Loucy (cell line): Measurements from ENCODE around the gene RCC2.

Experiments used
- H2AFZ ChIP-seq: fragments of 200-600 bp; sonication (generic); 2 replicates; pipeline ENCODE4 v1.6.0; 2016; ENCODE audit warnings: antibody characterized with exemption, mild to moderate bottlenecking, low read length, moderate library complexity
- H3F3A ChIP-seq: fragments of 200-600 bp; 2 replicates; pipeline ENCODE4 v1.6.0; 2016; ENCODE audit warnings: antibody characterized with exemption, low read depth, mild to moderate bottlenecking
- H3K27me3 ChIP-seq: fragments of 200-600 bp; sonication (generic); 2 replicates; pipeline ENCODE4 v1.6.1; 2014; ENCODE audit warnings: low read length, mild to moderate bottlenecking; ENCODE audit not compliant: insufficient read depth, poor library complexity, severe bottlenecking
- H3K36me3 ChIP-seq: fragments of 200-600 bp; sonication (generic); 2 replicates; pipeline ENCODE4 v1.6.1; 2016; ENCODE audit warnings: low read length; ENCODE audit not compliant: insufficient read depth
- H3K4me1 ChIP-seq: fragments of 200-600 bp; sonication (generic); 2 replicates; pipeline ENCODE4 v1.5.1; 2014; ENCODE audit warnings: low read length, mild to moderate bottlenecking; ENCODE audit not compliant: insufficient read depth, poor library complexity, severe bottlenecking
- H3K4me2 ChIP-seq: fragments of 200-600 bp; sonication (generic); 2 replicates; pipeline ENCODE4 v1.6.0; 2014; ENCODE audit warnings: antibody characterized with exemption, low read length, low read depth, mild to moderate bottlenecking; ENCODE audit not compliant: poor library complexity, severe bottlenecking
- H3K4me3 ChIP-seq: fragments of 200-600 bp; sonication (generic); 2 replicates; pipeline ENCODE4 v1.5.1; 2014; ENCODE audit warnings: low read length, mild to moderate bottlenecking, mixed read lengths; ENCODE audit not compliant: poor library complexity, severe bottlenecking
- H3K79me2 ChIP-seq: fragments of 200-600 bp; sonication (generic); 2 replicates; pipeline ENCODE4 v1.6.1; 2014; ENCODE audit warnings: low read length; ENCODE audit not compliant: insufficient read depth
- H3K9ac ChIP-seq: fragments of 200-600 bp; sonication (generic); 2 replicates; pipeline ENCODE4 v1.6.0; 2014; ENCODE audit warnings: mild to moderate bottlenecking, low read depth, low read length, moderate library complexity; ENCODE audit not compliant: poor library complexity, severe bottlenecking
- H3K9me2 ChIP-seq: fragments of 200-600 bp; sonication (generic); replicated peaks from 2 replicates; pipeline ENCODE4 v1.6.1; 2016; ENCODE audit warnings: low read depth, low read length, mixed read lengths
- H3K9me3 ChIP-seq: fragments of 200-600 bp; sonication (generic); 2 replicates; pipeline ENCODE4 v1.6.1; 2014; ENCODE audit warnings: mild to moderate bottlenecking, antibody characterized with exemption, low read length, low read depth; ENCODE audit not compliant: insufficient read depth
- H4K20me1 ChIP-seq: fragments of 200-600 bp; sonication (generic); 2 replicates; pipeline ENCODE4 v1.6.0; 2014; ENCODE audit warnings: antibody characterized with exemption, low read length, mild to moderate bottlenecking; ENCODE audit not compliant: insufficient read depth, poor library complexity, severe bottlenecking
- EZH2phosphoT487 ChIP-seq: fragments of 200-600 bp; IDR thresholded peaks from 2 replicates; pipeline ENCODE4 v1.6.1; 2018; ENCODE audit warnings: antibody characterized with exemption, mild to moderate bottlenecking, moderate library complexity, borderline replicate concordance
- TF ChIP-seq, protein P1 (sequence below): fragments of 200-600 bp; sonication (generic); conservative IDR thresholded peaks from 2 replicates; pipeline ENCODE4 v1.5.1; 2014; ENCODE audit warnings: mild to moderate bottlenecking, antibody characterized with exemption, low read length

RCC2 gene

DNA sequence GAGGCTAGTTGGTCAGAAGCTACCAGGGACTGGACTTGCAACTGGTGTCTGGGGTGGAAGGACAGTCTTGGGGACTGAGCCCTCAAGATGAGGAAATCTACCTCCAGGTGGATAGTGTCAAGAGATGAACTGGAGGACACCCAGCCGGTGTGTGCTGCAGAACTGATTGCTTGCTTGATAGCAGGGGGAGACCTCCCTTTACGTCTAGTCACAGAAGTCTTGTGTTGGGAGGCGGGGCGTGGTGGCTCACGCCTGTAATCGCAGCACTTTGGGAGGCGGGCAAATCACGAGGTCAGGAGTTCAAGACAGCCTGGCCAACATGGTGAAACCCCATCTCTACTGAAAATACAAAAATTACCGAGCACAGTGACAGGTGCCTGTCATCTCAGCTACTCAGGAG lies 4.9 kb downstream of the RCC2 start:
- H3K79me2 ChIP-seq, result peaks cover 88% of the 10 kb centered on the region
- H3F3A ChIP-seq, result no peaks in the 10 kb centered on the region
- peak overlapping the region; percentile 98 for H3K4me3 ChIP-seq
- no peak overlapping the region for H2AFZ ChIP-seq
- H3K9ac ChIP-seq, result peak overlapping the region; percentile 9
- TF ChIP-seq, protein P1, sequence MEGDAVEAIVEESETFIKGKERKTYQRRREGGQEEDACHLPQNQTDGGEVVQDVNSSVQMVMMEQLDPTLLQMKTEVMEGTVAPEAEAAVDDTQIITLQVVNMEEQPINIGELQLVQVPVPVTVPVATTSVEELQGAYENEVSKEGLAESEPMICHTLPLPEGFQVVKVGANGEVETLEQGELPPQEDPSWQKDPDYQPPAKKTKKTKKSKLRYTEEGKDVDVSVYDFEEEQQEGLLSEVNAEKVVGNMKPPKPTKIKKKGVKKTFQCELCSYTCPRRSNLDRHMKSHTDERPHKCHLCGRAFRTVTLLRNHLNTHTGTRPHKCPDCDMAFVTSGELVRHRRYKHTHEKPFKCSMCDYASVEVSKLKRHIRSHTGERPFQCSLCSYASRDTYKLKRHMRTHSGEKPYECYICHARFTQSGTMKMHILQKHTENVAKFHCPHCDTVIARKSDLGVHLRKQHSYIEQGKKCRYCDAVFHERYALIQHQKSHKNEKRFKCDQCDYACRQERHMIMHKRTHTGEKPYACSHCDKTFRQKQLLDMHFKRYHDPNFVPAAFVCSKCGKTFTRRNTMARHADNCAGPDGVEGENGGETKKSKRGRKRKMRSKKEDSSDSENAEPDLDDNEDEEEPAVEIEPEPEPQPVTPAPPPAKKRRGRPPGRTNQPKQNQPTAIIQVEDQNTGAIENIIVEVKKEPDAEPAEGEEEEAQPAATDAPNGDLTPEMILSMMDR, result no peak
- no peak for TF ChIP-seq EZH2phosphoT487
- H3K9me2 ChIP-seq, result no peaks in the 10 kb centered on the region
- peak overlapping the region; percentile 96 for H3K4me2 ChIP-seq
- H3K36me3 ChIP-seq, result peaks cover 62% of the 10 kb centered on the region
- H4K20me1 ChIP-seq, result peaks cover 79% of the 10 kb centered on the region
- peaks cover 34% of the 10 kb centered on the region for H3K4me1 ChIP-seq
- H3K9me3 ChIP-seq, result no peaks in the 10 kb centered on the region
- H3K27me3 ChIP-seq, result peaks cover 8% of the 10 kb centered on the region

DNA sequence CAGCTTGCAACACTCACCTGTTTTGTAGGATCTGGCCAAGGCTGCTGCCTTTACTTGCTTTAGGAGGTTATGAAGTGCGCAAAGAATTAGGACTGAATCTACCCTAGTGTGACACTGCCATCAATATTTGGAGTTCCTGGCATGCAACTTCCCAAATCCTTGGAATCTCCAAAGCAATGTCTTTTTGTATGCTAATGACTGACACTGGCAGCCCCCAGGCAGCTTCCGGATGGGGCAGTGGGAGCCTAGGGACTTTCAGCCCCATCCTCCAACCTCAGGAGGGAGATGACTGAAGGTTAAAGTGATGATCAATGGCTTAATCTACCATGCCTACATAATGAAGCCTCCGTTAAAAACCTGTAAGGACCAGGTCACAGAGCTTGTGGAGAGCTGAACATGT lies 5.5 kb downstream of the RCC2 start:
- Histone ChIP-seq H3F3A (no peaks in the 10 kb centered on the region), H3K4me1 (peaks cover 34% of the 10 kb centered on the region), H3K4me2 (peak overlapping the region; percentile 96), H3K4me3 (peak overlapping the region; percentile 98), H3K36me3 (peaks cover 67% of the 10 kb centered on the region), H3K27me3 (peaks cover 4% of the 10 kb centered on the region), H3K9me2 (no peaks in the 10 kb centered on the region), H3K9ac (peak overlapping the region; percentile 9), H2AFZ (no peak overlapping the region), H3K79me2 (peaks cover 89% of the 10 kb centered on the region), H3K9me3 (no peaks in the 10 kb centered on the region), H4K20me1 (peaks cover 85% of the 10 kb centered on the region)
- TF ChIP-seq, protein P1, result no peak
- no peak for TF ChIP-seq EZH2phosphoT487

DNA sequence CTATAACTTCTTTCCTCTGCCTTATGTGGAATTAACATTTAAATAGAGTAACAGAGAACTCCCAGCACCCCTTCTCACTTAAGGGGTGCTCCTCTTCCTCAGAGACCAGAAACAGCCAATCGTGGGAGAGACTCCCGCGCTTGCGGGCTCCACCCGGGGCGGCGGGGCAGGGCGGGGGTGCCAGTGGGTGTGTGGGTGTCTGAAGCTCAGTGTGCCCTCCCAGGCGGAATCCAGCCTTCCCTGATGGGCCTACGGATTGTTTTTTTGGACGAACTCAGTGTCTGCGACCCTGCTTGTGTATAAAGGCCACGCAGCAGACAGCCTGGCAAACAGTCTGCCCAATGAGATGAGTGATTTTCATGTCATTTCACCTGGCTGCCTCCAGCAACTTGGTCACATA lies 6.2 kb downstream of the RCC2 start:
- Histone ChIP-seq H3K9ac (no peak overlapping the region), H3K27me3 (no peaks in the 10 kb centered on the region), H3F3A (no peaks in the 10 kb centered on the region), H4K20me1 (peaks cover 87% of the 10 kb centered on the region), H2AFZ (no peak overlapping the region), H3K4me3 (peak overlapping the region; percentile 98), H3K79me2 (peaks cover 91% of the 10 kb centered on the region), H3K36me3 (peaks cover 75% of the 10 kb centered on the region), H3K4me2 (peak overlapping the region; percentile 96), H3K9me2 (no peaks in the 10 kb centered on the region), H3K4me1 (peaks cover 34% of the 10 kb centered on the region), H3K9me3 (no peaks in the 10 kb centered on the region)
- TF ChIP-seq, protein P1, result no peak
- TF ChIP-seq EZH2phosphoT487, result no peak
